B cell (primary cell): ENCODE data around the gene BORCS8.

ENCODE experiments used
- EZH2 ChIP-seq: IDR thresholded peaks from 2 replicates; pipeline ENCODE4 v1.6.1; 2012; ENCODE audit warnings: borderline replicate concordance, low read depth, mild to moderate bottlenecking, moderate library complexity, low read length; ENCODE audit not compliant: insufficient read depth, poor library complexity, severe bottlenecking
- TF ChIP-seq, protein P1 (sequence below): fragments of 200-600 bp; IDR thresholded peaks from one replicate; pipeline ENCODE4 v1.8.0; 2022; ENCODE audit warnings: antibody characterized with exemption, mild to moderate bottlenecking

DNA sequence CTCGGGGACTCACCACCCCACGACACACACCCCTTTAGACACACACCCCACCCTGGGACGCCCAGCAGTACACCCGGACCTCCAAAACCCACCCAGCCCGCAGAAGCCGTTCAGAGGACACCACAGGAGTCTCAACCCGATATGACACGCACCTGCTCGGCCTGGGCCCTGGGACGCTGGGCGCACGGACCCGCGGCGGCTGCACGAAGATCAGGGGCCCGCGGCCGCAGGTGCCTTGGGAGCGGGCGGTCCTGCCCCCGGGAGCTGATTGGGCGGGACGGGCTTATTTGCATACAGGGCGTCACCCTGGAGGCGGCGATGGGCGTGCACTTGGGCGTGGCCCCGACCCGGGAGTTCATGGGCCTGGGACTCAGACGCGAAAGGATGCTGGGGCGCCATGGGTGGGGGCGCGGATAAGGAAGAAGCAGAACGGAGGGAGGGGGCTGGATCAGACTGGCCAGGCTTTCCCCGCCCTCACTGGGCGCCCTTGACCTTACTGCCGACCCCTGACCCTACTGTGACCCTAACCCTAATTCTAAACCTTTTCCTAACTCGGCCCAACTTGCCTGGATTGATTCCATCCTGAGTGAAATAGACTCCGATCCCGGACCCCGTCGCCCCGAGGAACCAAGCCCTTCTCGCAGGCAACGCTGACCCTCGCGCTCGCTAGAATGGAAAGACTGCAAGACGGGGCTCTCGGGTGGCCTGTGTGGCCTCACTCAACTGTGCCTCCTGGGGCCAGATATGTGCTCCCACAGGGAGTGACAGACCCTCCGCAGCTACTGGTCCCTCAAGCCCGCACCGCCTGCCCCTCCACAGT lies 21.7 kb downstream of the BORCS8 start, which contains the start of gene MEF2B:
- TF ChIP-seq, protein P1, sequence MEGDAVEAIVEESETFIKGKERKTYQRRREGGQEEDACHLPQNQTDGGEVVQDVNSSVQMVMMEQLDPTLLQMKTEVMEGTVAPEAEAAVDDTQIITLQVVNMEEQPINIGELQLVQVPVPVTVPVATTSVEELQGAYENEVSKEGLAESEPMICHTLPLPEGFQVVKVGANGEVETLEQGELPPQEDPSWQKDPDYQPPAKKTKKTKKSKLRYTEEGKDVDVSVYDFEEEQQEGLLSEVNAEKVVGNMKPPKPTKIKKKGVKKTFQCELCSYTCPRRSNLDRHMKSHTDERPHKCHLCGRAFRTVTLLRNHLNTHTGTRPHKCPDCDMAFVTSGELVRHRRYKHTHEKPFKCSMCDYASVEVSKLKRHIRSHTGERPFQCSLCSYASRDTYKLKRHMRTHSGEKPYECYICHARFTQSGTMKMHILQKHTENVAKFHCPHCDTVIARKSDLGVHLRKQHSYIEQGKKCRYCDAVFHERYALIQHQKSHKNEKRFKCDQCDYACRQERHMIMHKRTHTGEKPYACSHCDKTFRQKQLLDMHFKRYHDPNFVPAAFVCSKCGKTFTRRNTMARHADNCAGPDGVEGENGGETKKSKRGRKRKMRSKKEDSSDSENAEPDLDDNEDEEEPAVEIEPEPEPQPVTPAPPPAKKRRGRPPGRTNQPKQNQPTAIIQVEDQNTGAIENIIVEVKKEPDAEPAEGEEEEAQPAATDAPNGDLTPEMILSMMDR, result no peak
- no peak for TF ChIP-seq EZH2
